ENCODE results near the gene SKA2. TPM values are rescaled to one million over a fixed set of nuclear protein-coding genes. Genes with fewer than 3 reads are reported as not detected.

The SKA2 gene
- total and polyA plus RNA-seq, 2 of the 8 experiments (the other 6 are each of a cell fraction or from before 2014, with no cell fraction given): 15.6 to 95.8 TPM

DNA sequence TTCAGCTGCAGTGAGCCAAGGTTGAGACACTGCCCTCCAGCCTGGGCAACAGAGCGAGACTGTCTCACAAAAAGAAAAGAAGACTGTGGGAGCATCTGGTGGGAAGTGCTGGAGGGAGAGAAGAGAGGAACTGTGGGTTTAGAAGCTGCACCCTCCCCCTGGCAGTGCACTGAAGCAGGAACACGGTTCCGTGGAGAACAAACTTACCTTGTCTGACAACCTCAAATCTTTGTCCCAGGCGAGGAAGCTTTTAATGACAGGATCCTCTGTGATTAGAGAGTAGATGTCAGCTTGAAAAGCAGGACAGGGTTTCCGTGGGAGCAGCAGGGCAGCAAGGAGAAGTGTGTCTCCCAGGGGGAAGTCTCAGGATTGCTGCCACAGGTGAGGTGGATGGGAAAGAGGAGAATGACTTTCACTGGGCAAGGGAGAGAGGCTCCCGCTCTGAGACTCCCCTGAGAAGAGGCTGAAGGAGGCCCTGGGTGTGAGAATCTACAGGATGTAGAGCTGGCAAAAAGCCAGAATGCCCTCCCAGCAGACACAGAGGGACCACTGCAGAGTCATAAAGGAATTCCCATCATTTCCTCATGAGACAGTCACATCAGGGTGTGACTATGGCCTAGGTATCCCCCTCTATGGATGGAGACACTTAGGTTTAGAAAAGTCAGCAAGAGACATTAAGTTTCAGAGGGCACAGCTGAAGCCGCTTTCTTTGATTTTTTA, 23.4 kb upstream of the SKA2 start (continued):
- TF ChIP-seq MAX (IDR thresholded peaks at IDR 0.05) (no peak), CTBP2 (IDR thresholded peaks at IDR 0.05; ENCODE audit: borderline replicate concordance, insufficient read depth, insufficient read length, low read length) (no peak), HDAC2 (IDR thresholded peaks at IDR 0.05; ENCODE audit: borderline replicate concordance in 1 of 2, low read depth in 2 of 2, low read length in 2 of 2) (no peak), EZH2 (IDR thresholded peaks at IDR 0.05; ENCODE audit: low read depth, low read length, severe bottlenecking) (no peak), NANOG (IDR thresholded peaks at IDR 0.05; ENCODE audit: insufficient read depth, low read depth, low read length, poor library complexity, severe bottlenecking) (no peak), JUND (IDR thresholded peaks at IDR 0.05; ENCODE audit: low read length) (no peak), YY1 (IDR thresholded peaks at IDR 0.05; ENCODE audit: low read depth, low read length) (no peak), RBBP5 (IDR thresholded peaks at IDR 0.05; ENCODE audit: borderline replicate concordance, low read depth, low read length) (no peak), SP1 (IDR thresholded peaks at IDR 0.05; ENCODE audit: low read depth, low read length) (no peak)
